Mesothelial cell of epicardium (in vitro differentiated cells): ENCODE data around the gene CTRL. TPM values are rescaled to one million over a fixed set of nuclear protein-coding genes. Genes with fewer than 3 reads are reported as not detected.

ENCODE experiments used
- DNase-seq, 2 experiments: peaks; one replicate each; pipeline ENCODE4 v3.0.0; 2021; ENCODE audit warnings: low spot score in 2 of 2; ENCODE audit not compliant: unreplicated experiment in 2 of 2
- H3K27ac Mint-ChIP-seq: 2 replicates; pipeline ENCODE4 v1.8.0; 2021; ENCODE audit warnings: mixed read lengths
- H3K27me3 Mint-ChIP-seq: 2 replicates; pipeline ENCODE4 v1.8.0; 2021; ENCODE audit warnings: low read depth, mixed read lengths
- H3K36me3 Mint-ChIP-seq: 2 replicates; pipeline ENCODE4 v1.8.0; 2021; ENCODE audit warnings: mixed read lengths
- H3K4me1 Mint-ChIP-seq: 2 replicates; pipeline ENCODE4 v1.8.0; 2021; ENCODE audit warnings: mixed read lengths
- H3K4me3 Mint-ChIP-seq: 2 replicates; pipeline ENCODE4 v1.8.0; 2021; ENCODE audit warnings: mild to moderate bottlenecking, moderate library complexity, mixed read lengths
- H3K9me3 Mint-ChIP-seq: 2 replicates; pipeline ENCODE4 v1.8.0; 2021; ENCODE audit warnings: mixed read lengths
- total RNA-seq: library from RNA; stranded (reverse); gene quantifications from 3 replicates; pipeline ENCODE4 v1.2.1, GENCODE V29; 2021
- TF ChIP-seq, protein P1 (sequence below): fragments of 200-600 bp; sonication (generic); IDR thresholded peaks from one replicate; pipeline ENCODE4 v1.5.0; 2021; ENCODE audit warnings: antibody characterized with exemption; ENCODE audit not compliant: unreplicated experiment

Gene CTRL
- total RNA-seq, 1 donor from 2014 or later: 1.5 TPM

DNA sequence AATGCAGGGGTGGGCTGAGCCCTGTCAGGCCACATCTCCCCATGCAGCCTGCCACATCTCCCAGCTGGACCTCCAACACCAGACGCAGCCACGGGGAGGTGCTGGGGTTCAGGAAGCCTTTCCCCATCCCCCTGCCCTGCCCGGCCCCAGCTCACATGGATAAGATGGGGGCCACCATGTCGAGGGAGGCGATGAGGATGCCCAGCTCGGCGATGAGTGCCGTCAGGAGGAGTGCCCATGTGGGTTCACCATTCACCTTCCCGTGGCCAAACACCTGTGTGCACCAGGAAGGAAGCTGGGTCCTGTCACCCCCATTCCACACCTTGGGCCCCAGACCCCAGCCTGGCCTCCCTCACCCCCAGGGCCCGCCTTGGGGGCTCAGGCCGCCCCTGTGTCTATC lies 18.0 kb upstream of the CTRL start:
- DNase-seq: no peak
- no peak overlapping the region for H3K27ac Mint-ChIP-seq
- H3K4me1 Mint-ChIP-seq: no peaks in the 10 kb centered on the region
- no peaks in the 10 kb centered on the region for H3K9me3 Mint-ChIP-seq
- no peaks in the 10 kb centered on the region for H3K27me3 Mint-ChIP-seq
- TF ChIP-seq, protein P1, sequence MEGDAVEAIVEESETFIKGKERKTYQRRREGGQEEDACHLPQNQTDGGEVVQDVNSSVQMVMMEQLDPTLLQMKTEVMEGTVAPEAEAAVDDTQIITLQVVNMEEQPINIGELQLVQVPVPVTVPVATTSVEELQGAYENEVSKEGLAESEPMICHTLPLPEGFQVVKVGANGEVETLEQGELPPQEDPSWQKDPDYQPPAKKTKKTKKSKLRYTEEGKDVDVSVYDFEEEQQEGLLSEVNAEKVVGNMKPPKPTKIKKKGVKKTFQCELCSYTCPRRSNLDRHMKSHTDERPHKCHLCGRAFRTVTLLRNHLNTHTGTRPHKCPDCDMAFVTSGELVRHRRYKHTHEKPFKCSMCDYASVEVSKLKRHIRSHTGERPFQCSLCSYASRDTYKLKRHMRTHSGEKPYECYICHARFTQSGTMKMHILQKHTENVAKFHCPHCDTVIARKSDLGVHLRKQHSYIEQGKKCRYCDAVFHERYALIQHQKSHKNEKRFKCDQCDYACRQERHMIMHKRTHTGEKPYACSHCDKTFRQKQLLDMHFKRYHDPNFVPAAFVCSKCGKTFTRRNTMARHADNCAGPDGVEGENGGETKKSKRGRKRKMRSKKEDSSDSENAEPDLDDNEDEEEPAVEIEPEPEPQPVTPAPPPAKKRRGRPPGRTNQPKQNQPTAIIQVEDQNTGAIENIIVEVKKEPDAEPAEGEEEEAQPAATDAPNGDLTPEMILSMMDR: no peak
- no peak overlapping the region for H3K4me3 Mint-ChIP-seq
- H3K36me3 Mint-ChIP-seq: peaks cover 19% of the 10 kb centered on the region

DNA sequence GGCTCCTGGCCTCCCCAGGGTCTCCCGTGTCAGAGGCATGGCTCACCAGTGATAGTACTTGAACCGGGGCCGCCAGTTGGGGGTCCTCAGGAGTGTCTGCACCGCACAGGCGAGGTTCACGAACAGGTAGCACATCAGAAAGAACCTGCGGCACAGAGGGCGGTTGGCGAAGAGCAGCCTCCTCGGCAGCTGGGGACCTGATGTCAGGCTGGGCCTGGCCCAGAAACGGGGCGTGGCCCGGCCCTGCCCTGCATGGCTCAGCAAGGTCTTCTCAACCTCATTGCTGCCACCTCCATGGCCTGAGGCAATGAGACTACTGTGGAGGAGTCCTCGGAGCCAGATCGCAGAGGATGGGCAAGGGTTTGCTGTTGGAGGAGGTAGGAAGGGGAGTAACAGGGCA lies 16.4 kb upstream of the CTRL start:
- TF ChIP-seq, protein P1: no peak
- Mint-ChIP-seq H3K9me3 (no peaks in the 10 kb centered on the region), H3K4me3 (no peak overlapping the region), H3K36me3 (peaks cover 14% of the 10 kb centered on the region), H3K4me1 (no peaks in the 10 kb centered on the region), H3K27ac (no peak overlapping the region), H3K27me3 (no peaks in the 10 kb centered on the region)
- no peak for DNase-seq

DNA sequence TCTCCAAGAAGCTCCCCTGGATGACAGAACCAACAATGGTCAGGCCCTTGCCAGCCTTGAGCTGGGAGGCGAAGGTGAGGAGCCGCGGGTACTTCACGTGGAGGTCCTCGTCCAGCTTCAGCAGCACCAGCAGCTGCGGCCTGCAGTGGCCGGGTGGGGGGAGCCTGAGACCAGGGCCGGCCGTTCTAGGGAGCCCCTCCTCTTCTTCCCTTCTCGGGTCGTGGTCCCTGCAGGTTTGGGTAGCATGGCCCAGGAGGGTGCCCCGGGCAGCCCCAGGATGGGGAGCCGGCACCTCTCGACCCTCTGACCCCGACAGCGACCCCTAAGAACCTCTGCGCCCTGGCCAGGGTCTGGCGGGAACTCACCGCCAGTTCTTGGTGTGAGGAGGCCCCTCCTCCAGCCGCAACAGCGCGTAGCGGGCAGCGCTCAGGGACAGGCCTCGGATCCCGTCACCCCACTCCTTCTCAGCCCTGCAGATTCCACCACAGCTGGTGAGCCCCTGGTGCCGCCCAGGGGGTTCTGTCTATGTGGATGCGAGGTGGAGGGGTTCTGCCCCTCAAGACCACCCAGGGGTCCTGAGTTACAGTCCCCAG lies 15.4 kb upstream of the CTRL start:
- TF ChIP-seq, protein P1: no peak
- Mint-ChIP-seq H3K27ac (no peak overlapping the region), H3K36me3 (peaks cover 14% of the 10 kb centered on the region), H3K27me3 (no peaks in the 10 kb centered on the region), H3K9me3 (no peaks in the 10 kb centered on the region), H3K4me1 (no peaks in the 10 kb centered on the region), H3K4me3 (no peak overlapping the region)
- DNase-seq: no peak

GRCh38 chr16:67946128-67946569 lies 14.5 kb upstream of the CTRL start:
- H3K4me3 Mint-ChIP-seq: no peak overlapping the region
- H3K27ac Mint-ChIP-seq: no peak overlapping the region
- H3K9me3 Mint-ChIP-seq: no peaks in the 10 kb centered on the region
- no peak for DNase-seq
- TF ChIP-seq, protein P1: no peak
- no peaks in the 10 kb centered on the region for H3K4me1 Mint-ChIP-seq
- peaks cover 10% of the 10 kb centered on the region for H3K36me3 Mint-ChIP-seq
- no peaks in the 10 kb centered on the region for H3K27me3 Mint-ChIP-seq

DNA sequence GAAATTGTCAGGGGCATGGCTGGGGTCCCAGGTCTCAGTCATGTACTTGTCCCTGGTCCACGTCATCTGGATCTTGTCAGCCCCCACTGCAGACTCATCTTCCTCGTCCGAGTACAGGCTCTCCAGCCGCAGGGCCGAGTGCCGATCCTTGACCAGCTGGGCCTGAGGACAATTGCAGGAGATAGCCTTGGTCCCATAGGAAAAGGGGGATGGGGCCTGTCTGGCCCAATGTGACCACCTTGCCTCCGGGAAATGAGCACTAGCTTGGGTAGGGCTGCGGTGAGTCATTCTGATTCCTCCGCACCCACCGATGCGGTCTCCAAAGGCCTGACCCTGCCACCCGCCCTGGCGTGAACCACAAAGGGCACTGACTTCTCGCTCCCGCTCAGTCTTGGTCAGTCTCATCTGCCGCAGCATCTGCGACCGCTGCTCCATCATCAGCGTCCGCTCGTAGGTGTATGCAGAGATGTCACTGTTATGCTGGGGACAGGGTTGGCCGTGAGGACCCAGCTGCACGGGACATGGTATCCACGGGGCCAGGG lies 13.8 kb upstream of the CTRL start:
- no peak for DNase-seq
- no peak overlapping the region for H3K27ac Mint-ChIP-seq
- TF ChIP-seq, protein P1: no peak

More for the DNA sequence above, 13.8 kb upstream of the CTRL start:
- Mint-ChIP-seq H3K36me3 (peaks cover 10% of the 10 kb centered on the region), H3K4me1 (no peaks in the 10 kb centered on the region), H3K9me3 (no peaks in the 10 kb centered on the region), H3K27me3 (no peaks in the 10 kb centered on the region), H3K4me3 (no peak overlapping the region)
